ENCODE measurements around the gene ALDH3B2.

Gene ALDH3B2

DNA sequence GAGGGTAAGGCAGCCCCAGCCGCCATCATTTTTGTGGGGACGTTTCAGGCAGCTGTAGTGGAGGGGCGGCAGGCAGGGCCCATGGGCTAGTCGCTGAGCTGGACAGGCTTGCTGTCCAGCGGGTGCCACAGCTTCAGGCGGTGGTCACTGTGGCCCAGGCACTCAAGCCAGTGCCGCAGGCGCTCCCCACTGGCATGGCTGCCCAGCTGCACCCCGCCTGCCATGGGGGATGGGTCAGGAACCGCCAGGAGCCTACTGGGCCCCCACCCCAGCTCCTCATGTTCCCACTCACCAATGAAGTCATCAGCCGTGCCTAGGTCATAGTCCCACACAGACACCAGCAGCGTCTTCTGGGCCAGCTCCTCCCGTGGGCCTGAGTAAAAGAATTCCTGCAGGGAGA, 61.7 kb downstream of the ALDH3B2 start:
- no peak for DNase-seq

Measured in NCI-H524 (cell line).